GM13976 (cell line): Measurements from ENCODE around the gene RFC4.

Source experiments
- DNase-seq: peaks from one replicate; pipeline ENCODE4 v3.0.0; 2012; ENCODE audit warnings: low spot score
- in situ Hi-C: fragments of 300-500 bp; cut with MboI; formaldehyde crosslinking; loops from one replicate; pipeline ENCODE4 v1.12.0; 2022; ENCODE audit warnings: low sequenced_read_pairs, mixed read lengths, inconsistent platforms; ENCODE audit not compliant: unreplicated experiment
- TF ChIP-seq, protein P1 (sequence below): IDR thresholded peaks from 2 replicates; pipeline ENCODE4 v1.5.1; 2012; ENCODE audit warnings: borderline replicate concordance, mild to moderate bottlenecking; ENCODE audit not compliant: insufficient read depth; ENCODE audit errors: extremely low read depth, missing control alignments, control extremely low read depth

The RFC4 gene

DNA sequence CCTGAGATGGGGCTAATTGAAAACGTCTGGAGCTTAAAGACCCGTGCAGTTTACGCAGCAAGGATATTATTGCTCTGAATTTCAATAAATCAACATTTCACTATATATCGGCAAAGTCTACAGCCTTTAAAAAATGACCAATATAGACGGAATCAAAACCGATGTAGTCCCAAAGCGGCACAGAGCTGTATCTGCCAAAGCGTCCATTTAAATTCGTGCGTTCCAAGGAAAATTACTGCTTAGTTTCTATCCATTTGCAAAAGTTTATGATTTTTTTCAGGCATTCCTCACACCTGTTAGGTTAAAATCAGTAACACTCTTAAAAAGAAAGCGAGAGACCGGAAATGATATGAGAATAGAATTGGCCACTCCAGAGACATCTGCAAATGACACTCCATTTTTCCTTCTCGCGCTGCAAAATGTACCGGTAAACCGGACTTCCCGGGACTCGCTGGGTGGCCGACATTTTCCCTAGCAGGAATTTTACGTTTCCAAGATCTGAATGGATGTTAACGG lies 23.7 kb downstream of the RFC4 start:
- TF ChIP-seq, protein P1, sequence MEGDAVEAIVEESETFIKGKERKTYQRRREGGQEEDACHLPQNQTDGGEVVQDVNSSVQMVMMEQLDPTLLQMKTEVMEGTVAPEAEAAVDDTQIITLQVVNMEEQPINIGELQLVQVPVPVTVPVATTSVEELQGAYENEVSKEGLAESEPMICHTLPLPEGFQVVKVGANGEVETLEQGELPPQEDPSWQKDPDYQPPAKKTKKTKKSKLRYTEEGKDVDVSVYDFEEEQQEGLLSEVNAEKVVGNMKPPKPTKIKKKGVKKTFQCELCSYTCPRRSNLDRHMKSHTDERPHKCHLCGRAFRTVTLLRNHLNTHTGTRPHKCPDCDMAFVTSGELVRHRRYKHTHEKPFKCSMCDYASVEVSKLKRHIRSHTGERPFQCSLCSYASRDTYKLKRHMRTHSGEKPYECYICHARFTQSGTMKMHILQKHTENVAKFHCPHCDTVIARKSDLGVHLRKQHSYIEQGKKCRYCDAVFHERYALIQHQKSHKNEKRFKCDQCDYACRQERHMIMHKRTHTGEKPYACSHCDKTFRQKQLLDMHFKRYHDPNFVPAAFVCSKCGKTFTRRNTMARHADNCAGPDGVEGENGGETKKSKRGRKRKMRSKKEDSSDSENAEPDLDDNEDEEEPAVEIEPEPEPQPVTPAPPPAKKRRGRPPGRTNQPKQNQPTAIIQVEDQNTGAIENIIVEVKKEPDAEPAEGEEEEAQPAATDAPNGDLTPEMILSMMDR = no peak
- DNase-seq = peak; percentile 58
- in situ Hi-C loops = no loop called here

DNA sequence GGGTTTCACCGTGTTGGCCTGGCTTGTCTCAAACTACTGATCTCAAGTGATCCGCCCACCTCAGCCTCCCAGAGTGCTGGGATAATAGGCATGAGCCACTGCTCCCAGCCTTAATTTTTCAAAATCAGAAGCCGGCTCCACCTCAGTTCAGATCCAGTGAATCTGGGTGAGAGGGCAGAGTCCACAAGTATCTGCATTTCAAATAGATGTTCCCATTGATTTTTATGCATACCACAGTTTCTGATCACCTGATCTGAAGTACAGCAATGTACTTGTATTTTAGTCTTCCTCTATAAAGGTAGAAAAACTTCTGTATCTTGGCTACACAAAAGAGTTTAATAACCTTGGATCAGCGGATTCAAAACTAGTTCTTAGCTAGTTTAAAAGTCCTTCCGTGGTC lies 27.1 kb downstream of the RFC4 start:
- no peak for DNase-seq
- TF ChIP-seq, protein P1 = no peak
- in situ Hi-C loops = no loop called here

DNA sequence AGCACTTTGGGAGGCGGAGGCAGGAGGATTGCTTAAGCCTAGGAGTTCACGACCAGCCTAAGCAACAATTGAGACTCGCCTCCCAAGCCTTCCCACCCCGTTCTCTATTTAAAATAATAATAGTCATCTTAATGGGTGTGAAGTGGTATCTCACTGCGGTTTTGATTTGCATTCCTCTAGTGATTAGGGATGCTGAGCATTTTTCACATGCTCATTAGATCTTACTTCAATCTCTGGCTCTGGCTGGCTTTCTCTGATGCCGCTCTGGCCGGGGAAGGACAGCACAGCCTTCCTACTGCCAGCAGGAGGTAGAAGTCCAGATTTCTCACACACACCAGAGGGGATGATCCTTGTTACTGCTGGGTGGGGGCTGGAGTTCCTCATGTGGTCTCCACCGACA lies 30.3 kb downstream of the RFC4 start:
- DNase-seq = no peak
- in situ Hi-C loops = no loop called here
- TF ChIP-seq, protein P1 = no peak

DNA sequence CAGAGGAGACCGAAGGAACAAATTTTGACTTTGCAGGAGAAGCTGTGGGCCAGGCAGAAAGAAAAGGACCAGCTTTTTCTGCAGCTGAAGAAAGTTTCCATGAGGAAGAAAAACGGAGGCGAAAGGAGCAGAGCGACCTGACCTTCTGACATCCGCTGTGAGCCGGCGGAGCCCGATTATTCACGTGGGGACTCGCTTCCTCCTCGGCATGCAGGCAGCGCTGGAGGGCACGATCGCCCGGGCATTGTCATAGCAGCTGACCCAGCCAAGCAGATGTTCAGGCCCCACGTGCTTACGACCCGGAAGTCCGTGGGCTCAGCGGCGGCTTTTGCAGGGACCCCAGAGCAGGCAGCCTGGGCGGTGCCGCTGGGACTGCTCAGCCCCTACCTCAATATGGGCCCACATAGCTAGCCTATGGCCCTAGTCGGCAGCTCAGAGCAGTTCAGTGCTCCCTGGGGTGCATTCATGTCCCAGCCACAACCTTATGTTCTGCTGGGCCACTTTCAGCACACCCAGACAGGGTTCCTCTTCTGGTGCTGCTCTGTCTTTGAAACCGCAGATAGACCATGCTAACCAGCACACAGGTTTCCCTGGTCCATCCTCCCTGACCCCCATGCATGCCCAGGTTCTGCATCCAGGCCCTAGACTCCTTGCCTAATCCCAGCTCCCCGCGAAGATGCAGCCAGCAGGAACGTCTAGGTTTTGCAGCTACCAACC lies 33.4 kb downstream of the RFC4 start:
- TF ChIP-seq, protein P1 = no peak
- in situ Hi-C loops = no loop called here
- peak; percentile 86 for DNase-seq

DNA sequence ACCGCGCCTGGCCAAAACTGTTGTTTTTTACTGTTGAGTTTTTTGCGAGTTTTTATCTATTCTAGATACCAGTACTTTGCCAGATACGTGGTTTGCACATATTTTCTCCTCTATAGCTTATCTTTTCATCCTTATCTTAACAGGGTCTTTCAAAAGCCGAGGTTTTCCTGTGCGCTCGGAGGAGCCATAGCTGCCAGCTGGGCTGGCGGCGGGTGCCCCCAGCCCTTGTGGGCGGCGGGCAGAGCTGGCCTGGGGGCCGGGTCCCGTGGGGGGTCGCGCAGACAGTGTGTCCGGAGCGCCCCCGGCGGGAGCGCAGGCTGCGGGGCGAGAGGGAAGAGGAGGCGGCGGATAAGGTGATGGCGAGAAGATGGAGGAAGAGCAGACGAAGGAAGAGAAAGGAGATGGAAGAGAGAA lies 34.0 kb downstream of the RFC4 start:
- DNase-seq = no peak
- TF ChIP-seq, protein P1 = peak; percentile 3
- in situ Hi-C loops = no loop called here

DNA sequence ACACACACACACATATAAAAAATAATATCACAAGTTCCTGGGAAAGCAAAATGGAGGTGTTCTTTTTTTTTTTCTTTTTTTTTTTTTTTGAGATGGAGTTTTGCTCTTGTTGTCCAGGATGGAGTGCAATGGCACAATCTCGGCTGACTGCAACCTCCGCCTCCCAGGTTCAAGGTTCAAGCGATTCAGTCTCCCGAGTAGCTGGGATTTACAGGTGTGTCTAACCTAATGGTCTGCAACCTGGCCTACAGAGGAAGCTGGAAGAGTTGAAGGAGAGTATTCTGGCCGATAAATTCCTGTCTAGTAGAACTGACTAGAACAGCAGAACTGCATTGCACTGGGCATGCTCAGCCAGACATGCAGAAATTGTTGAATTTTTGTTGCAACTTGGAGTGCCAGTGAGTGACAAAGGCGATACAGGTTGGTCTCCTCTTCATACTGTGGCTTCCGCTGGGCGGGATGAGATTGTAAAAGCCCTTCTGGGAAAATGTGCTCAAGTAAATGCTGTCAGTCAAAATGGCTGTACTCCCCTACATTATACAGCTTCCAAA lies 45.3 kb downstream of the RFC4 start:
- TF ChIP-seq, protein P1 = no peak
- no peak for DNase-seq
- in situ Hi-C loops = no loop called here
